ENCODE results near the gene RAB40B. TPM values are rescaled to one million over a fixed set of nuclear protein-coding genes. Genes with fewer than 3 reads are reported as not detected.

The RAB40B gene
- polyA plus RNA-seq, 2 of the 4 experiments (the other 2 are of a cell fraction): 5.6 to 9.4 TPM

DNA sequence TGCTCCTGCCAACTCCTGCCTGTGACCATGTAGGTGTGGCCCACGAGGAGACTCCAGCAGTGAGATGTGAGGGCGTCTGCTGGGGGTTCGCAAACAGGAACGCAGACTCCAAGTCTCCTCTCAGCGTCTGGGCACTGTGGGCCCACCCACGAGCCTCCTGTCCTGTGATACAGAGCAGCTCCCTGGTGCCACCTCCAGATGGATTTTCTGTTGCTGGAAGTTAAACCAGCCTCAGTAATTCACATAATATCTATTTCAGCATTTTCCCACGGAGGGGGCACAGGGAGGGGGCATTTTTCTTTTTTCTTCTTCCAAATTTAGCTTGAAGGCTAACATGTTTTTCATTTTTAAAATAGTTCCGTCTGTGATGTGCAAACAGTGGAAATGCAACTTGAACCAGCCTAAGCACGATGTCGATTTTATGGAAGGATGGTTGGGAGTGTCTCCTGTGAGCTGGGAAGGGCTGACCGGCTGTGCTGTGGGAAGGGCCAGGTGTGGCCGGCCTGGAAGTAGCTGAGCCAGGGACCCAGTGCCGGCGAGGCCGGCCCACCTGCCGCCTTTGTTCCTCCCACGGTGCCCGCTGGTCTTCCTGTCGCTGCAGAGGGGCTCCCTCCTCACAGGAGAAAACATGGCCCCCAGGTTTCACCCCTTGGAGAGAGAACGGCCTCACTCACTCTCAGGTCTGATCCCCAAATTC lies 3.9 kb upstream of the RAB40B start:
- ATAC-seq (no peak), DNase-seq (ENCODE audit: low read depth in 1 of 2, low spot score in 1 of 2) (peak in 1 of 2 experiments; percentile 39), FAIRE-seq (no peak)
- CTCF ChIA-PET: no interaction called here
- H3K9me3 ChIP-seq: no peaks in the 10 kb centered on the region
- no peak overlapping the region for H3K4me3 ChIP-seq
- POLR2A ChIA-PET: no interaction called here
- H3K27ac ChIP-seq: 0 out of 6 replicates have a peak overlapping the region, but pooled peaks of 1 of the 2 experiments have one; percentile 10
- 57% methylated on average over 20 of the region's 20 CpGs for WGBS (ENCODE audit: missing lambda C conversion rate)
- peaks cover 29% of the 10 kb centered on the region for H3K4me1 ChIP-seq
- peak overlapping the region; percentile 33 for H3K4me2 ChIP-seq
- TF ChIP-seq SMC3 (IDR thresholded peaks at IDR 0.05) (0 out of 3 replicates have a peak, but pooled peaks have one; percentile 19), RAD21 (conservative IDR thresholded peaks at IDR 0.05 in 1 of 2, IDR thresholded peaks at IDR 0.05 in 1 of 2) (peak; percentile 20 to 29; a peak in 1 of 5 replicates), BHLHE40 (IDR thresholded peaks at IDR 0.05; ENCODE audit: low read depth, low read length) (no peak)

DNA sequence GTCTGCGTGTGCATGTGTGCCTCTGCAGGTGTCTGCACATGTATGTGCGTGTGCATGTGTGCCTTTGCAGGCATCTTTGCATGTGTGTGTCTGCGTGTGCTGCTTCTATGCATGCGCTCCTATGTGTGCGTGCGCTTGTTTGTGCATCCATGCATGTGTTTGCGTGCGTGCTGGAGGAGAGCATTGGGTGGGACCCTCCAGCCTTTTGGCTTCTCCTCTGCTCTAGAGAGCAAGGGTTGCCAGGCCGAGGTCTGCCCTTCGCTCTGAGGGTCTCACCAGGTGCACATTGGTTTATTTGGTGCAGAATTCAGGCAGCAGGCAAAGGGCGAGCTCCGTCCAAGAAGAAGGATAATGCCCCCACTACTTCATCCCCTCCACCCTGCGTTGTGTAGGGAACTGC lies 1.1 kb upstream of the RAB40B start:
- no peak for FAIRE-seq
- H3K4me3 ChIP-seq: peak overlapping the region; percentile 60; the same call in 2 of the 3 replicates
- CTCF ChIA-PET: interaction anchor here (1.2 kb wide), 1 partner anchor 31 kb away, joined by 5 read pairs; no protein-coding TSS in a partner anchor

DNA sequence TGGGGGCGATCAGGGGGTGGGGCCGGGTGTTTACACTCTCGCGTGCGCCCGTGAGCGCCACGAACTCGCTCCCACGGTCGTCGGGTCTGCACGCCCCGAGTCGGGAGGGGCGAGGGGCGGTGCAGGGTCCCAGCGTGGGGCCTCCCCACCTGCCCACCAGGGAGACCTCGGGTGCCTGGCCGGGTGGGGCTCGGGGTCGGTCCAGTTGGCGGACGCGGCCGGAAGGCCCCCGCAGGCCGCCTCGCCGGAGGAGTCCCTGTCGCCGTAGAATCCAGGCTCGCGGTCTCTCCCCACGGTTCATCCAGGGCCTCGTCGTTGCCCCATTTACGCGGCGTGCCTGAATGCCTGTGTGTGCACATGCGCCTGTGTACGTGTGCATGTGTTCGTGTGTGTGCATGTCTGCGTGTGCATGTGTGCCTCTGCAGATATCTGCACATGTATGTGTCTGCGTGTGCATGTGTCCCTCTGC lies 510 bp upstream of the RAB40B start:
- ChIA-PET CTCF (interaction anchor here (1.2 kb wide), 1 partner anchor 31 kb away, joined by 5 read pairs; no protein-coding TSS in a partner anchor), POLR2A (no interaction called here)
- WGBS (ENCODE audit: missing lambda C conversion rate): 10% methylated on average over 29 of the region's 45 CpGs
- ATAC-seq (peak; percentile 41 to 61), FAIRE-seq (no peak), DNase-seq (ENCODE audit: low read depth in 1 of 2, low spot score in 1 of 2) (no peak)
- H3K9me3 ChIP-seq: peaks cover 23% of the 10 kb centered on the region
- peak overlapping the region; percentile 60 for H3K4me3 ChIP-seq
- peak overlapping the region; percentile 33 to 74; a peak in 3 of 6 replicates for H3K27ac ChIP-seq
- TF ChIP-seq HEYL (CRISPR knock-in tag; IDR thresholded peaks at IDR 0.05) (no peak), KDM1A (IDR thresholded peaks at IDR 0.05; ENCODE audit: low read depth) (peak; percentile 84), NR3C1 (IDR thresholded peaks at IDR 0.05) (no peak), POLR2AphosphoS2 (conservative IDR thresholded peaks at IDR 0.05; ENCODE audit: low read length) (no peak), POLR2A (IDR thresholded peaks at IDR 0.05; ENCODE audit: low read length) (0 out of 2 replicates have a peak, but pooled peaks have one; percentile 22), TP53 (CRISPR knock-in tag; IDR thresholded peaks at IDR 0.05) (no peak), PHF8 (IDR thresholded peaks at IDR 0.05; ENCODE audit: borderline replicate concordance, low read depth) (peak; percentile 60; the same call in 1 of the 2 replicates)
- TF ChIP-seq, protein P1, sequence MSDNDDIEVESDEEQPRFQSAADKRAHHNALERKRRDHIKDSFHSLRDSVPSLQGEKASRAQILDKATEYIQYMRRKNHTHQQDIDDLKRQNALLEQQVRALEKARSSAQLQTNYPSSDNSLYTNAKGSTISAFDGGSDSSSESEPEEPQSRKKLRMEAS (IDR thresholded peaks at IDR 0.05): peak; percentile 35; the same call in 1 of the 2 replicates
- H3K4me1 ChIP-seq: peaks cover 26% of the 10 kb centered on the region
- H3K4me2 ChIP-seq: peak overlapping the region; percentile 85

More for the DNA sequence above, 1.1 kb upstream of the RAB40B start:
- H3K4me1 ChIP-seq: peaks cover 31% of the 10 kb centered on the region
- H3K4me2 ChIP-seq: peak overlapping the region; percentile 85
- WGBS (ENCODE audit: missing lambda C conversion rate): 72% methylated on average over 13 of the region's 13 CpGs
- POLR2A ChIA-PET: no interaction called here
- H3K27ac ChIP-seq: no peak overlapping the region
- no peak for DNase-seq (ENCODE audit: low read depth in 1 of 2, low spot score in 1 of 2)
- no peak for ATAC-seq
- no peak for TF ChIP-seq POLR2AphosphoS2 (conservative IDR thresholded peaks at IDR 0.05; ENCODE audit: low read length)
- no peak for TF ChIP-seq CHD2 (IDR thresholded peaks at IDR 0.05; ENCODE audit: low read length, partially characterized antibody)
- TF ChIP-seq NR3C1 (IDR thresholded peaks at IDR 0.05): no peak
- no peak for TF ChIP-seq FOSB (CRISPR knock-in tag; IDR thresholded peaks at IDR 0.05)
- TF ChIP-seq PHF8 (IDR thresholded peaks at IDR 0.05; ENCODE audit: borderline replicate concordance, low read depth): no peak
- no peak for TF ChIP-seq CHD4 (IDR thresholded peaks at IDR 0.05; ENCODE audit: borderline replicate concordance)
- TF ChIP-seq, protein P2, sequence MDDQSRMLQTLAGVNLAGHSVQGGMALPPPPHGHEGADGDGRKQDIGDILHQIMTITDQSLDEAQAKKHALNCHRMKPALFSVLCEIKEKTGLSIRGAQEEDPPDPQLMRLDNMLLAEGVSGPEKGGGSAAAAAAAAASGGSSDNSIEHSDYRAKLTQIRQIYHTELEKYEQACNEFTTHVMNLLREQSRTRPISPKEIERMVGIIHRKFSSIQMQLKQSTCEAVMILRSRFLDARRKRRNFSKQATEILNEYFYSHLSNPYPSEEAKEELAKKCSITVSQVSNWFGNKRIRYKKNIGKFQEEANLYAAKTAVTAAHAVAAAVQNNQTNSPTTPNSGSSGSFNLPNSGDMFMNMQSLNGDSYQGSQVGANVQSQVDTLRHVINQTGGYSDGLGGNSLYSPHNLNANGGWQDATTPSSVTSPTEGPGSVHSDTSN (IDR thresholded peaks at IDR 0.05): no peak
- no peak for TF ChIP-seq EP300 (IDR thresholded peaks at IDR 0.05)
- no peak for TF ChIP-seq MYC (IDR thresholded peaks at IDR 0.05; ENCODE audit: borderline replicate concordance, low read length)
- TF ChIP-seq FOXS1 (CRISPR knock-in tag; IDR thresholded peaks at IDR 0.05): no peak
- H3K9me3 ChIP-seq: peaks cover 18% of the 10 kb centered on the region

DNA sequence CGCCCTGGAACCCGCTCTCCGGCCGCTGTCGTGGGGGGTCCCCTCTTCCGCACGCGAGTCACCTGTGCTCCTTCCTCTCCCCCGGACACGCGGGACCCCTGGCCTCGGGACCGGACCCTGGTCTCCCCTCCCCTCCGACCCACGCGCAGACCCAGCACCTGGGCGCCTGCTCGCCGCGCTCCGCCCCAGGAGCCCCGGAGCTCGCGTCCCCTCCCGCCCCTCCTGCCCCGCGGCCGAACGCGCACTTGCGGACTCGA lies 762 bp downstream of the RAB40B start:
- WGBS (ENCODE audit: missing lambda C conversion rate): 62% methylated on average over 9 of the region's 32 CpGs
- peaks cover 20% of the 10 kb centered on the region for H3K4me1 ChIP-seq
- ChIA-PET POLR2A (no interaction called here), CTCF (interaction anchor here (0.8 to 3.1 kb wide), 5 partner anchors 9 to 30 kb away, joined by 3 to 16 read pairs (median 9); no protein-coding TSS in a partner anchor)
- H3K27ac ChIP-seq: peak overlapping the region; percentile 47 to 83; a peak in 5 of 6 replicates
- ATAC-seq (no peak), DNase-seq (ENCODE audit: low read depth in 1 of 2, low spot score in 1 of 2) (no peak), FAIRE-seq (no peak)
- no peak for TF ChIP-seq GATA3 (IDR thresholded peaks at IDR 0.05; ENCODE audit: borderline replicate concordance)
- H3K4me3 ChIP-seq: peak overlapping the region; percentile 60
- H3K4me2 ChIP-seq: peak overlapping the region; percentile 98
- peaks cover 23% of the 10 kb centered on the region for H3K9me3 ChIP-seq
